RWPE2 (cell line): Measurements from ENCODE around the gene NLK.

Source experiments
- ATAC-seq: fragments of 200-7000 bp; cut with Tn5 transposase; 3 replicates; pipeline ENCODE4 v1.9.1; 2021; ENCODE audit warnings: low read depth
- DNase-seq: peaks from one replicate; pipeline ENCODE4 v3.0.0-alpha.2; 2020; ENCODE audit warnings: low spot score
- H3K27ac ChIP-seq: fragments of 450-650 bp; 2 replicates; pipeline ENCODE4 v1.5.1; 2017; ENCODE audit warnings: mild to moderate bottlenecking; ENCODE audit not compliant: poor library complexity, severe bottlenecking
- H3K27me3 ChIP-seq: fragments of 250-450 bp; sonication (Bioruptor Pico); 2 replicates; pipeline ENCODE4 v1.5.1; 2021; ENCODE audit warnings: mild to moderate bottlenecking, moderate library complexity; ENCODE audit not compliant: insufficient read depth, poor library complexity, severe bottlenecking
- H3K36me3 ChIP-seq: fragments of 250-450 bp; sonication (Bioruptor Pico); 2 replicates; pipeline ENCODE4 v1.5.1; 2020; ENCODE audit warnings: low read depth, mild to moderate bottlenecking, moderate library complexity
- H3K4me1 ChIP-seq: fragments of 250-450 bp; sonication (Bioruptor Pico); 2 replicates; pipeline ENCODE4 v1.5.1; 2021; ENCODE audit warnings: mild to moderate bottlenecking, moderate library complexity; ENCODE audit not compliant: insufficient read depth, poor library complexity, severe bottlenecking
- H3K4me3 ChIP-seq: fragments of 250-450 bp; sonication (Bioruptor Pico); 2 replicates; pipeline ENCODE4 v1.5.1; 2021; ENCODE audit warnings: mild to moderate bottlenecking, moderate library complexity; ENCODE audit not compliant: severe bottlenecking
- H3K9me3 ChIP-seq: fragments of 250-450 bp; sonication (Bioruptor Pico); 2 replicates; pipeline ENCODE4 v1.5.1; 2021; ENCODE audit warnings: mild to moderate bottlenecking, moderate library complexity; ENCODE audit not compliant: severe bottlenecking
- TF ChIP-seq, protein P1 (sequence below): fragments of 450-650 bp; IDR thresholded peaks from one replicate; pipeline ENCODE4 v1.5.1; 2017; ENCODE audit warnings: mild to moderate bottlenecking, moderate library complexity; ENCODE audit not compliant: poor library complexity, severe bottlenecking

Gene NLK

DNA sequence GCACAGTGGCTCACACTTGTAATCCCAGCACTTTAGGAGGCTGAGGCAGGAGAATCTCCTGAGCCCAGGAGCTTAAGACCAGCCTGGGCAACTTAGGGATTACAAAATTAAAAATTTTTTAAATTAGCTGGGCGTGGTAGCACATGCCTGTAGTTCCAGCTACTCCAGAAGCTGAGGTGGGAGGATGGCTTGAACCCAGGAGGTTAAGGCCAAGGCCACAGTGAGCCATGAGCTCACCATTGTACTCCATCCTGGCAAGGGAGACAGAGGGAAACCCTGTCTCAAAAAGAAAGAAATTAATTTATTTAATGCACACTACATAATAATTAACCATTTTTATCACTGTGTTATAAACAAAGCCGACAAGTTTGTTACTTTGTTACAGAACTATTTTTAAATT lies 145.5 kb downstream of the NLK start:
- Histone ChIP-seq H3K4me3 (no peak overlapping the region), H3K4me1 (no peaks in the 10 kb centered on the region), H3K27me3 (no peaks in the 10 kb centered on the region), H3K27ac (no peak overlapping the region), H3K9me3 (no peaks in the 10 kb centered on the region), H3K36me3 (peaks cover 71% of the 10 kb centered on the region)
- DNase-seq = no peak
- no peak for ATAC-seq
- TF ChIP-seq, protein P1, sequence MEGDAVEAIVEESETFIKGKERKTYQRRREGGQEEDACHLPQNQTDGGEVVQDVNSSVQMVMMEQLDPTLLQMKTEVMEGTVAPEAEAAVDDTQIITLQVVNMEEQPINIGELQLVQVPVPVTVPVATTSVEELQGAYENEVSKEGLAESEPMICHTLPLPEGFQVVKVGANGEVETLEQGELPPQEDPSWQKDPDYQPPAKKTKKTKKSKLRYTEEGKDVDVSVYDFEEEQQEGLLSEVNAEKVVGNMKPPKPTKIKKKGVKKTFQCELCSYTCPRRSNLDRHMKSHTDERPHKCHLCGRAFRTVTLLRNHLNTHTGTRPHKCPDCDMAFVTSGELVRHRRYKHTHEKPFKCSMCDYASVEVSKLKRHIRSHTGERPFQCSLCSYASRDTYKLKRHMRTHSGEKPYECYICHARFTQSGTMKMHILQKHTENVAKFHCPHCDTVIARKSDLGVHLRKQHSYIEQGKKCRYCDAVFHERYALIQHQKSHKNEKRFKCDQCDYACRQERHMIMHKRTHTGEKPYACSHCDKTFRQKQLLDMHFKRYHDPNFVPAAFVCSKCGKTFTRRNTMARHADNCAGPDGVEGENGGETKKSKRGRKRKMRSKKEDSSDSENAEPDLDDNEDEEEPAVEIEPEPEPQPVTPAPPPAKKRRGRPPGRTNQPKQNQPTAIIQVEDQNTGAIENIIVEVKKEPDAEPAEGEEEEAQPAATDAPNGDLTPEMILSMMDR = no peak

GRCh38 chr17:28188841-28189263 lies 146.4 kb downstream of the NLK start:
- Histone ChIP-seq H3K9me3 (no peaks in the 10 kb centered on the region), H3K27ac (no peak overlapping the region), H3K27me3 (no peaks in the 10 kb centered on the region), H3K4me3 (no peak overlapping the region), H3K36me3 (peaks cover 80% of the 10 kb centered on the region), H3K4me1 (no peaks in the 10 kb centered on the region)
- TF ChIP-seq, protein P1 = no peak
- ATAC-seq = no peak
- no peak for DNase-seq

- Histone ChIP-seq H3K27ac (no peak overlapping the region), H3K9me3 (no peaks in the 10 kb centered on the region), H3K27me3 (no peaks in the 10 kb centered on the region), H3K36me3 (peaks cover 84% of the 10 kb centered on the region), H3K4me3 (no peak overlapping the region), H3K4me1 (no peaks in the 10 kb centered on the region)
- ATAC-seq (no peak), DNase-seq (no peak)
- TF ChIP-seq, protein P1 = no peak
Observed at GRCh38 chr17:28189667-28190066, 147.2 kb downstream of the NLK start.

- no peaks in the 10 kb centered on the region for H3K9me3 ChIP-seq
- no peaks in the 10 kb centered on the region for H3K27me3 ChIP-seq
- ATAC-seq (no peak), DNase-seq (no peak)
- no peaks in the 10 kb centered on the region for H3K4me1 ChIP-seq
- H3K27ac ChIP-seq = no peak overlapping the region
- TF ChIP-seq, protein P1 = no peak
- peaks cover 84% of the 10 kb centered on the region for H3K36me3 ChIP-seq
- H3K4me3 ChIP-seq = no peak overlapping the region
Observed at GRCh38 chr17:28191018-28191417, 148.5 kb downstream of the NLK start.

- H3K9me3 ChIP-seq = no peaks in the 10 kb centered on the region
- H3K4me1 ChIP-seq = no peaks in the 10 kb centered on the region
- no peak for ATAC-seq
- TF ChIP-seq, protein P1 = no peak
- DNase-seq = no peak
- H3K27me3 ChIP-seq = no peaks in the 10 kb centered on the region
- H3K36me3 ChIP-seq = peaks cover 79% of the 10 kb centered on the region
- H3K27ac ChIP-seq = no peak overlapping the region
- H3K4me3 ChIP-seq = no peak overlapping the region
Observed at GRCh38 chr17:28193241-28193640, 150.8 kb downstream of the NLK start.
